GM06990 (cell line): ENCODE data around the gene EXOC3L1.

ENCODE experiments used
- DNase-seq: peaks from one replicate; pipeline ENCODE4 v3.0.0-alpha.2; 2011; ENCODE audit not compliant: insufficient read length; ENCODE audit errors: extremely low read depth
- H3K27me3 ChIP-seq: replicated peaks from 2 replicates; pipeline ENCODE4 v1.6.0; 2011; ENCODE audit warnings: low read length; ENCODE audit not compliant: control insufficient read depth, insufficient read depth
- H3K36me3 ChIP-seq: 2 replicates; pipeline ENCODE4 v1.5.1; 2011; ENCODE audit warnings: low read length; ENCODE audit not compliant: control insufficient read depth, insufficient read depth
- H3K4me3 ChIP-seq: replicated peaks from 2 replicates; pipeline ENCODE4 v1.5.1; 2011; ENCODE audit warnings: low read depth, mild to moderate bottlenecking, control low read depth, low read length
- CTCF ChIP-seq: IDR thresholded peaks from 2 replicates; pipeline ENCODE4 v1.5.1; 2011; ENCODE audit warnings: low read length, control low read depth, mild to moderate bottlenecking, inconsistent platforms; ENCODE audit not compliant: insufficient read depth, poor library complexity, severe bottlenecking

Gene EXOC3L1

GRCh38 chr16:67228905-67229304 lies 39.0 kb upstream of the EXOC3L1 start:
- Histone ChIP-seq H3K36me3 (peaks cover 38% of the 10 kb centered on the region), H3K27me3 (no peaks in the 10 kb centered on the region), H3K4me3 (no peak overlapping the region)
- DNase-seq = no peak
- TF ChIP-seq CTCF = no peak

GRCh38 chr16:67228034-67228785 lies 38.3 kb upstream of the EXOC3L1 start:
- TF ChIP-seq CTCF = no peak
- H3K36me3 ChIP-seq = peaks cover 34% of the 10 kb centered on the region

GRCh38 chr16:67227567-67227921 lies 37.6 kb upstream of the EXOC3L1 start:
- TF ChIP-seq CTCF = no peak
- DNase-seq = no peak
- Histone ChIP-seq H3K4me3 (peak overlapping the region; percentile 85), H3K27me3 (no peaks in the 10 kb centered on the region), H3K36me3 (peaks cover 34% of the 10 kb centered on the region)

More at GRCh38 chr16:67228034-67228785, 38.3 kb upstream of the EXOC3L1 start:
- no peak for DNase-seq
- Histone ChIP-seq H3K4me3 (peak overlapping the region; percentile 85), H3K27me3 (no peaks in the 10 kb centered on the region)

- DNase-seq = peak; percentile 96
- peak; percentile 24 for TF ChIP-seq CTCF
- peak within 1 kb of the TSS; percentile 85 for H3K4me3 ChIP-seq
- peaks cover 32% of the 10 kb centered on the region for H3K36me3 ChIP-seq
- H3K27me3 ChIP-seq = no peaks in the 10 kb centered on the region
Measured at GRCh38 chr16:67226804-67227566, 37.0 kb upstream of the EXOC3L1 start, which contains the start of gene TMEM208. Gene TMEM208, plus strand, starts transcription at chr16:67227130. Its CDS starts 89 bp downstream, at chr16:67227219.

GRCh38 chr16:67226295-67226803 lies 36.4 kb upstream of the EXOC3L1 start:
- peaks cover 26% of the 10 kb centered on the region for H3K36me3 ChIP-seq
- DNase-seq = no peak
- H3K27me3 ChIP-seq = no peaks in the 10 kb centered on the region
- peak overlapping the region; percentile 85 for H3K4me3 ChIP-seq
- no peak for TF ChIP-seq CTCF
